AG20443 (cell line): Measurements from ENCODE around the gene SLC18A3.

Experiments used
- DNase-seq: peaks from one replicate; pipeline ENCODE4 v3.0.0; 2012; ENCODE audit warnings: low spot score, mixed read lengths

The SLC18A3 gene

GRCh38 chr10:49651039-49651835, 41.1 kb downstream of the SLC18A3 start:
- DNase-seq, result peak; percentile 2

- DNase-seq, result peak; percentile 2
Observed at GRCh38 chr10:49651917-49652316, 41.8 kb downstream of the SLC18A3 start.

- DNase-seq, result peak; percentile 9
Observed at GRCh38 chr10:49652421-49653272, 42.5 kb downstream of the SLC18A3 start.

GRCh38 chr10:49653273-49653929, 43.3 kb downstream of the SLC18A3 start:
- peak; percentile 9 for DNase-seq

GRCh38 chr10:49654036-49654693, 44.1 kb downstream of the SLC18A3 start:
- DNase-seq, result peak; percentile 9

- DNase-seq, result no peak
Observed at GRCh38 chr10:49655099-49655498, 45.0 kb downstream of the SLC18A3 start.

GRCh38 chr10:49656845-49657493, 46.9 kb downstream of the SLC18A3 start:
- DNase-seq, result peak; percentile 4

GRCh38 chr10:49657606-49658005, 47.5 kb downstream of the SLC18A3 start:
- DNase-seq, result no peak

- peak; percentile 5 for DNase-seq
Observed at GRCh38 chr10:49661140-49661856, 51.2 kb downstream of the SLC18A3 start.
